ENCODE results near the gene USP11. TPM values are rescaled to one million over a fixed set of nuclear protein-coding genes. Genes with fewer than 3 reads are reported as not detected.

Gene USP11
- total and polyA plus RNA-seq, 5 experiments from 2014 or later = 130 to 195 (median 171) TPM

- POLR2A ChIA-PET = interaction anchor here (0.6 to 5.1 kb wide), 18 partner anchors 8 to 432 kb away, joined by 3 to 88 read pairs (median 5); partner anchors contain the start of genes ARAF, ELK1, NDUFB11 and RBM10
- peaks cover 30 to 53% (median 44%) of the 10 kb centered on the region in 4 donors for H3K4me1 Mint-ChIP-seq
- peak in 8 of 10 donors; percentile 53 to 98 (median 64) for DNase-seq
These were observed 14.4 kb upstream of the USP11 start, which contains the start of gene CDK16 for GRCh38 chrX:47218280-47218919. TSS of gene CDK16 (plus strand) at chrX:47218681. CDS start at chrX:47223558, 4,877 bp downstream.

DNA sequence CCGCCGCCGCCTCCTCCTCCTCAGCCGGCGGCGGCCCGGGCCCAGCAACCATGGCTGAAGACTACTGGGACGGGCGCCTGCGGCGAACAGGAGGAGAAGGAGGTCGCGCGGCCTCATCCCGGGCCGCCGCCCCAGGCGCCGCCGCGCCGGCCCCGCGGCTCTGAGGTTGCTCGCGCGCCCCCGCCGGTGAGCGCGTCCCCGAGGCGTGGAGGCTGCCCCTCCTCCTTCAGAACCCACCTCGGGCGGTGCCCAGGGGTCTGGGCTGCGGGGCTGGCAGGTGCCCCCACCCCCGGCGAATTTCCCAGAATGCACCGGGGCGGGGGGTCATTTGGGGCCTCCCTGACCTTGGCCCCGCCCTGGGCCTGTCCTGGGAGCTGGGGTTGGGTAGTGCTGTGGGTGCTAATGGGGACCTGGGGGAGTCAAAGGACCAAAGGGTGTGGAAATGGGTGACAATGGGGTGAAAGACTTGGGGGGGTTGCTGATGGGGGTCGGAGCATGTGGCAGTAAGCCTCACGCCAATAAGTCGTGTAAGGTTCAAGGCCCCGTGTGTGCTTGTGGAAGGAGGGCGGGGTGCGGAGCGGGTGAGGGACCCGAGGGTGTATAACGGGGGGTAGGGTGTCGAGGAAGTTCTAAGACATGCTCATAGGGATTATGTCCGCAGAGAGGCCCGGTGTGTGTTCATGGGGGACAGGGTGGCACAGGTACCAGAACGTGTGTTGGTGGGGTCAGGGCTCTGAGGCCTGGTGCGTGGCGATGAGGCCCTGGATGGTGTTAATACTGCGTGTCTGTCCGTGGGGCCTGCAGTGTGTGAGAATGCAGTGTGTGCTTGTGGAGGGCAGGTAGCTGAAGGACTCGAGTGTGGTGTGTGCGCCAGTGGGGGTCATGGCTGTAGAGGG, 13.6 kb upstream of the USP11 start:
- H3K4me1 Mint-ChIP-seq = peaks cover 30 to 47% (median 44%) of the 10 kb centered on the region in 4 donors
- H3K4me3 Mint-ChIP-seq = peak overlapping the region; percentile 82 to 97 (median 92)
- peaks cover 0 to 32% (median 2%) of the 10 kb centered on the region in 3 donors for H3K36me3 Mint-ChIP-seq
- DNase-seq = peak in 8 of 10 donors; percentile 13 to 76 (median 36)
- no peak for ATAC-seq
- peak overlapping the region; percentile 81 to 100 (median 94) for H3K27ac Mint-ChIP-seq
- H3K9me3 Mint-ChIP-seq = no peaks in the 10 kb centered on the region
- H3K27me3 Mint-ChIP-seq = no peaks in the 10 kb centered on the region
- POLR2A ChIA-PET = interaction anchor here (0.6 to 5.1 kb wide), 8 partner anchors 9 to 337 kb away, joined by 3 to 88 read pairs (median 5); partner anchors contain the start of gene USP11

More at GRCh38 chrX:47218280-47218919, 14.4 kb upstream of the USP11 start, which contains the start of gene CDK16:
- ATAC-seq = peak; percentile 33 to 48
- Mint-ChIP-seq H3K27me3 (no peaks in the 10 kb centered on the region), H3K27ac (peak within 1 kb of the TSS; percentile 96 to 100 (median 99)), H3K36me3 (peaks cover 0 to 32% (median 2%) of the 10 kb centered on the region in 3 donors), H3K9me3 (no peaks in the 10 kb centered on the region), H3K4me3 (peak within 1 kb of the TSS; percentile 91 to 98 (median 94))

GRCh38 chrX:47221756-47222155, 11.1 kb upstream of the USP11 start:
- DNase-seq (no peak), ATAC-seq (no peak)
- no peaks in the 10 kb centered on the region for H3K9me3 Mint-ChIP-seq
- H3K4me3 Mint-ChIP-seq = peak overlapping the region in 1 of 10 donors; percentile 18
- H3K27me3 Mint-ChIP-seq = no peaks in the 10 kb centered on the region
- peak overlapping the region in 1 of 10 donors; percentile 32 for H3K27ac Mint-ChIP-seq
- H3K4me1 Mint-ChIP-seq = peaks cover 27 to 42% (median 38%) of the 10 kb centered on the region in 4 donors
- peaks cover 0 to 35% (median 5%) of the 10 kb centered on the region in 3 donors for H3K36me3 Mint-ChIP-seq
- POLR2A ChIA-PET = interaction anchor here (5.1 kb wide), 1 partner anchor 11 kb away, joined by 88 read pairs; the partner anchor contains the start of gene USP11

DNA sequence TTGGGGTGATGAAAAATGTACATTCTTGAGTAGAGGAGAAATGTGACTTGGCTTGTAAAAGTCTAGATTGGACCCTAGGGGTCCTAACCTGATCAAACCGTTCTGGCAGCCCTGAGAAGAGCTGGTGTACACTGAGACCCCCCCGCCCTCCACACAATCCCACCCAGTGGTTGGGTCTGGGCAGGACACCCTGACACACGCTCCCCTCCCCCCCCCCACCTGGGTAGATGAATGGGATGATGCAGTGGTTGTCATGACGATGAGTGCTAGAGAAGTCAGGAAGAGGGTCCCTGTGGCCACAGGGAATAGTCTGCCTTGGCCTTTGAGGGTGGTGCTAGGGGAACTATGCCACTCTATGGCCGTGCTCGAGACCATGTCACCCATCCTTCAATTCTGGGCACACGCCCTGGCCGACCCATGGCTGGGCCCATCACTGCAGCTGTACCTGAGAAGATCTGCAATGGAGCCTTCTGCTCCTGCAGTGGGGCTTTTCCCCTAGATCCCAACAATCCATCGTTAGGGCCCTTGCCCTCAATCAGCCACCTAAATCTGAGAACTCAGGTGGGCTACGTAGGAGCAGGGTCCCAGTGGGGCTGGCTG, 10.0 kb upstream of the USP11 start:
- H3K36me3 Mint-ChIP-seq = peaks cover 0 to 41% (median 5%) of the 10 kb centered on the region in 3 donors
- peaks cover 21 to 34% (median 29%) of the 10 kb centered on the region in 4 donors for H3K4me1 Mint-ChIP-seq
- H3K4me3 Mint-ChIP-seq = no peak overlapping the region
- peak in 2 of 10 donors; percentile 3 to 13 for DNase-seq
- H3K27ac Mint-ChIP-seq = peak overlapping the region in 3 of 10 donors; percentile 41 to 60 (median 60)
- POLR2A ChIA-PET = interaction anchor here (0.6 kb wide), 1 partner anchor 151 kb away, joined by 8 read pairs; no protein-coding TSS in a partner anchor
- ATAC-seq = no peak
- no peaks in the 10 kb centered on the region for H3K9me3 Mint-ChIP-seq
- no peaks in the 10 kb centered on the region for H3K27me3 Mint-ChIP-seq

GRCh38 chrX:47223476-47224250, 9.1 kb upstream of the USP11 start:
- DNase-seq = no peak
- H3K4me3 Mint-ChIP-seq = peak overlapping the region in 1 of 10 donors; percentile 14
- ATAC-seq = no peak
- no peaks in the 10 kb centered on the region for H3K27me3 Mint-ChIP-seq
- H3K4me1 Mint-ChIP-seq = peaks cover 21 to 34% (median 29%) of the 10 kb centered on the region in 4 donors
- H3K27ac Mint-ChIP-seq = no peak overlapping the region
- POLR2A ChIA-PET = interaction anchor here (1.8 kb wide), 1 partner anchor 10 kb away, joined by 8 read pairs; the partner anchor contains the start of gene USP11
- H3K9me3 Mint-ChIP-seq = no peaks in the 10 kb centered on the region
- H3K36me3 Mint-ChIP-seq = peaks cover 0 to 47% (median 5%) of the 10 kb centered on the region in 3 donors

DNA sequence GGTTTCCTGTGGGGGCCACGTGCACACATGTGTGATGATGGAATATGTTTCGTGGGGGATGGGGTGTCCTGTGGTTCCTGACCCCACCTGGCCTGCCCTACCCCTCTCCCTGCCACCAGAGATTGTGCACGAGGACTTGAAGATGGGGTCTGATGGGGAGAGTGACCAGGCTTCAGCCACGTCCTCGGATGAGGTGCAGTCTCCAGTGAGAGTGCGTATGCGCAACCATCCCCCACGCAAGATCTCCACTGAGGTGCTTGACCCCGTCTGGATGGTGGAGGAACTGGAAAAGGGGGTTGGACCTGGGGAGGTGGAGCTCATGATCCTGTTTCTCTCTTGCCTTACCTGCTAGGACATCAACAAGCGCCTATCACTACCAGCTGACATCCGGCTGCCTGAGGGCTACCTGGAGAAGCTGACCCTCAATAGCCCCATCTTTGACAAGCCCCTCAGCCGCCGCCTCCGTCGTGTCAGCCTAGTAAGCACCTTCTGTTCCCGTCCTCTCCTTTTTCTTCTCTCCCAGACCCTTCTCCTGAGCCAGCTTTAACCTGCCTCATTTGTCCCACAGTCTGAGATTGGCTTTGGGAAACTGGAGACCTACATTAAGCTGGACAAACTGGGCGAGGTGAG, 8.4 kb upstream of the USP11 start:
- POLR2A ChIA-PET = interaction anchor here (1.8 kb wide), 1 partner anchor 9 kb away, joined by 8 read pairs; the partner anchor contains the start of gene USP11
- Mint-ChIP-seq H3K27me3 (no peaks in the 10 kb centered on the region), H3K9me3 (no peaks in the 10 kb centered on the region), H3K27ac (no peak overlapping the region), H3K4me1 (peaks cover 20 to 29% (median 27%) of the 10 kb centered on the region in 4 donors), H3K36me3 (peaks cover 0 to 52% (median 5%) of the 10 kb centered on the region in 3 donors), H3K4me3 (no peak overlapping the region)
- DNase-seq = no peak
- no peak for ATAC-seq

GRCh38 chrX:47224896-47225290, 7.9 kb upstream of the USP11 start:
- Mint-ChIP-seq H3K36me3 (peaks cover 0 to 55% (median 6%) of the 10 kb centered on the region in 3 donors), H3K27me3 (no peaks in the 10 kb centered on the region), H3K4me1 (peaks cover 15 to 24% (median 22%) of the 10 kb centered on the region in 4 donors), H3K27ac (peak overlapping the region in 1 of 10 donors; percentile 44), H3K9me3 (no peaks in the 10 kb centered on the region), H3K4me3 (no peak overlapping the region)
- POLR2A ChIA-PET = interaction anchor here (1.8 kb wide), 1 partner anchor 8 kb away, joined by 8 read pairs; the partner anchor contains the start of gene USP11
- DNase-seq (no peak), ATAC-seq (no peak)

- Mint-ChIP-seq H3K9me3 (no peaks in the 10 kb centered on the region), H3K36me3 (peaks cover 0 to 55% (median 11%) of the 10 kb centered on the region in 3 donors), H3K4me3 (no peak overlapping the region), H3K27me3 (no peaks in the 10 kb centered on the region), H3K27ac (no peak overlapping the region), H3K4me1 (peaks cover 6 to 13% (median 11%) of the 10 kb centered on the region in 4 donors)
- DNase-seq (no peak), ATAC-seq (no peak)
- POLR2A ChIA-PET = no interaction called here
These were observed 6.7 kb upstream of the USP11 start for GRCh38 chrX:47226071-47226470.

DNA sequence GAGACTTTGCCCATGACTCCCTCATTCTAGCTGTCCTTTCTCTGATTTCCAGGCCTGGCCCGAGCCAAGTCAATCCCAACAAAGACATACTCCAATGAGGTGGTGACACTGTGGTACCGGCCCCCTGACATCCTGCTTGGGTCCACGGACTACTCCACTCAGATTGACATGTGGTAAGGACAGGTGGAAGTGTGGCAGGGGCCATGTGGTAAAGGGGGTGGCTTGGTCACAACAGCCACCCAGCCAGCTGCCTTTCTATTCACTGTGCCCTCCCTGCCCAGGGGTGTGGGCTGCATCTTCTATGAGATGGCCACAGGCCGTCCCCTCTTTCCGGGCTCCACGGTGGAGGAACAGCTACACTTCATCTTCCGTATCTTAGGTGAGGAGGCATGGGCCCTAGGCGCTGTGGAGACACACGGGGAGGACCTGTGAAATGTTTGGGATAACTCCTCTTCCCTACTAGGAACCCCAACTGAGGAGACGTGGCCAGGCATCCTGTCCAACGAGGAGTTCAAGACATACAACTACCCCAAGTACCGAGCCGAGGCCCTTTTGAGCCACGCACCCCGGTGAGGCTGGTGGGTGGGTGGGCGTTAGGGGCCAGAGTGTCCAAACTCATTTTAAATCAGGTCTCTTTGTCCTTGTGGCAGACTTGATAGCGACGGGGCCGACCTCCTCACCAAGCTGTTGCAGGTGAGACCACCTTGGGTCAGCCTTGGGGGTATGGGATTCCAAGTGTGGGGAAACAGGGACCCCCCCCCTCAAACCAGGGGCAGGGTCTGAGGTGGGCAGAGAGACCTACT, 6.1 kb upstream of the USP11 start:
- peaks cover 6 to 10% (median 7%) of the 10 kb centered on the region in 4 donors for H3K4me1 Mint-ChIP-seq
- H3K27ac Mint-ChIP-seq = no peak overlapping the region
- DNase-seq = no peak
- no peak overlapping the region for H3K4me3 Mint-ChIP-seq
- H3K36me3 Mint-ChIP-seq = peaks cover 0 to 55% (median 11%) of the 10 kb centered on the region in 3 donors
- H3K9me3 Mint-ChIP-seq = no peaks in the 10 kb centered on the region
- no peaks in the 10 kb centered on the region for H3K27me3 Mint-ChIP-seq
- POLR2A ChIA-PET = no interaction called here
- ATAC-seq = no peak

DNA sequence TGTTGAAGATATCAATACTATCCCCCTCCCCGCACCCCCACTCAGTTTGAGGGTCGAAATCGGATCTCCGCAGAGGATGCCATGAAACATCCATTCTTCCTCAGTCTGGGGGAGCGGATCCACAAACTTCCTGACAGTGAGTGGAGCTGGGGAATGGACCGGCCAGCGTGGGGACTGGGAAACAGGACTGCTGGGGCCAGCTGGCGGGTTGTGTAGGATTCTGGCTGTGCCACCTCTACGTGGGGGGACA, 5.5 kb upstream of the USP11 start:
- peak overlapping the region in 1 of 10 donors; percentile 39 for H3K27ac Mint-ChIP-seq

More for the DNA sequence above, 5.5 kb upstream of the USP11 start:
- H3K36me3 Mint-ChIP-seq = peaks cover 0 to 51% (median 11%) of the 10 kb centered on the region in 3 donors
- H3K4me1 Mint-ChIP-seq = peaks cover 1 to 4% (median 3%) of the 10 kb centered on the region in 4 donors
- POLR2A ChIA-PET = no interaction called here
- ATAC-seq = no peak
- H3K4me3 Mint-ChIP-seq = no peak overlapping the region
- DNase-seq = no peak
- no peaks in the 10 kb centered on the region for H3K27me3 Mint-ChIP-seq
- no peaks in the 10 kb centered on the region for H3K9me3 Mint-ChIP-seq
